KMS-11 (cell line): Measurements from ENCODE around the gene CCDC149.

ENCODE experiments used
- H2AFZ ChIP-seq: fragments of 200-600 bp; sonication (generic); 2 replicates; pipeline ENCODE4 v1.6.1; 2016; ENCODE audit warnings: antibody characterized with exemption, mixed run types, low read depth
- H3K27ac ChIP-seq: fragments of 200-600 bp; sonication (generic); 2 replicates; pipeline ENCODE4 v1.6.1; 2016; ENCODE audit warnings: mild to moderate bottlenecking, mixed run types
- H3K27me3 ChIP-seq: fragments of 200-600 bp; sonication (generic); 2 replicates; pipeline ENCODE4 v1.6.1; 2017; ENCODE audit warnings: mild to moderate bottlenecking, low read depth, mixed run types, moderate library complexity; ENCODE audit not compliant: insufficient read depth
- H3K36me3 ChIP-seq: fragments of 200-600 bp; sonication (generic); 2 replicates; pipeline ENCODE4 v1.6.1; 2017; ENCODE audit warnings: mild to moderate bottlenecking, mixed run types; ENCODE audit not compliant: insufficient read depth
- H3K4me1 ChIP-seq: fragments of 200-600 bp; sonication (generic); 2 replicates; pipeline ENCODE4 v1.6.1; 2016; ENCODE audit warnings: mild to moderate bottlenecking, low read depth, mixed run types; ENCODE audit not compliant: poor library complexity, severe bottlenecking
- H3K4me2 ChIP-seq: fragments of 200-600 bp; sonication (generic); 2 replicates; pipeline ENCODE4 v1.7.0; 2016; ENCODE audit warnings: mild to moderate bottlenecking, mixed run types
- H3K4me3 ChIP-seq: fragments of 200-600 bp; sonication (generic); IDR thresholded peaks from 2 replicates; pipeline ENCODE4 v1.6.1; 2017; ENCODE audit warnings: low read depth, low read length, mixed read lengths; ENCODE audit not compliant: insufficient read depth
- H3K79me2 ChIP-seq: fragments of 200-600 bp; sonication (generic); 2 replicates; pipeline ENCODE4 v1.6.1; 2016; ENCODE audit warnings: low read depth, mixed run types; ENCODE audit not compliant: insufficient read depth
- H3K9ac ChIP-seq: fragments of 200-600 bp; sonication (generic); 2 replicates; pipeline ENCODE4 v1.6.1; 2016; ENCODE audit warnings: mild to moderate bottlenecking, mixed run types
- H4K20me1 ChIP-seq: fragments of 200-600 bp; sonication (generic); 2 replicates; pipeline ENCODE4 v1.6.1; 2016; ENCODE audit warnings: mild to moderate bottlenecking, mixed run types; ENCODE audit not compliant: insufficient read depth
- CTCF ChIP-seq: fragments of 200-600 bp; sonication (generic); conservative IDR thresholded peaks from 2 replicates; pipeline ENCODE4 v1.6.1; 2017; ENCODE audit warnings: low read depth, mild to moderate bottlenecking, antibody characterized with exemption, low read length, moderate library complexity, mixed read lengths

Gene CCDC149

GRCh38 chr4:24872720-24873119, 40.1 kb downstream of the CCDC149 start:
- Histone ChIP-seq H2AFZ (no peak overlapping the region), H4K20me1 (no peaks in the 10 kb centered on the region), H3K4me1 (no peaks in the 10 kb centered on the region), H3K27ac (no peak overlapping the region), H3K79me2 (no peaks in the 10 kb centered on the region), H3K4me2 (no peak overlapping the region), H3K4me3 (no peak overlapping the region), H3K9ac (no peak overlapping the region), H3K27me3 (no peaks in the 10 kb centered on the region), H3K36me3 (no peaks in the 10 kb centered on the region)
- no peak for TF ChIP-seq CTCF

- Histone ChIP-seq H3K27ac (no peak overlapping the region), H3K4me2 (no peak overlapping the region), H3K79me2 (no peaks in the 10 kb centered on the region), H3K27me3 (no peaks in the 10 kb centered on the region), H3K4me1 (no peaks in the 10 kb centered on the region), H3K4me3 (no peak overlapping the region), H4K20me1 (no peaks in the 10 kb centered on the region), H3K36me3 (no peaks in the 10 kb centered on the region), H2AFZ (no peak overlapping the region), H3K9ac (no peak overlapping the region)
- no peak for TF ChIP-seq CTCF
Measured at GRCh38 chr4:24871210-24871609, 41.6 kb downstream of the CCDC149 start.

GRCh38 chr4:24867766-24868296, 45.0 kb downstream of the CCDC149 start:
- Histone ChIP-seq H3K27ac (no peak overlapping the region), H3K4me2 (no peak overlapping the region)

GRCh38 chr4:24867251-24867650, 45.6 kb downstream of the CCDC149 start:
- no peak overlapping the region for H3K27ac ChIP-seq
- H3K4me2 ChIP-seq, result no peak overlapping the region
- H3K9ac ChIP-seq, result no peak overlapping the region
- H2AFZ ChIP-seq, result no peak overlapping the region
- no peaks in the 10 kb centered on the region for H3K4me1 ChIP-seq
- H4K20me1 ChIP-seq, result no peaks in the 10 kb centered on the region
- no peaks in the 10 kb centered on the region for H3K79me2 ChIP-seq
- H3K36me3 ChIP-seq, result no peaks in the 10 kb centered on the region
- H3K27me3 ChIP-seq, result no peaks in the 10 kb centered on the region
- no peak overlapping the region for H3K4me3 ChIP-seq
- no peak for TF ChIP-seq CTCF

More at GRCh38 chr4:24867766-24868296, 45.0 kb downstream of the CCDC149 start:
- no peak for TF ChIP-seq CTCF
- Histone ChIP-seq H3K9ac (no peak overlapping the region), H3K79me2 (no peaks in the 10 kb centered on the region), H3K27me3 (no peaks in the 10 kb centered on the region), H3K4me3 (no peak overlapping the region), H2AFZ (no peak overlapping the region), H3K4me1 (no peaks in the 10 kb centered on the region), H4K20me1 (no peaks in the 10 kb centered on the region), H3K36me3 (no peaks in the 10 kb centered on the region)
